Sciatic nerve (tissue), 2 donors: Measurements from ENCODE around the gene UBN2. TPM values are rescaled to one million over a fixed set of nuclear protein-coding genes. Genes with fewer than 3 reads are reported as not detected.
A peak's percentile ranks its signal among the peaks of the same experiment; 100 is the strongest.

Experiments used
- ATAC-seq: fragments of 200-7000 bp; cut with Tn5 transposase; one replicate; pipeline ENCODE4 v1.9.1; 2020; ENCODE audit warnings: mild to moderate bottlenecking, moderate library complexity
- DNase-seq: peaks from one replicate; pipeline ENCODE4 v3.0.0-alpha.2; 2020; ENCODE audit warnings: low spot score
- intact Hi-C: fragments of 100-400 bp; cut with DNase I; formaldehyde crosslinking; loops from one replicate; pipeline ENCODE4 v1.14.2; 2022
- total RNA-seq: library from RNA; stranded (reverse); fragmentation: NEBNext Ultra II Directional; extraction: Animal tissue kit (Norgen Biotek cat#: 25700); gene quantifications from one replicate; pipeline ENCODE4 v1.2.1, GENCODE V29; 2021
- donor health status: DM: no; HTN: no; CAD: no.
- donor health status: DM: no; HTN: no; CAD: no.

Gene UBN2
- total RNA-seq, 1 donor from 2014 or later, result 36.5 TPM

DNA sequence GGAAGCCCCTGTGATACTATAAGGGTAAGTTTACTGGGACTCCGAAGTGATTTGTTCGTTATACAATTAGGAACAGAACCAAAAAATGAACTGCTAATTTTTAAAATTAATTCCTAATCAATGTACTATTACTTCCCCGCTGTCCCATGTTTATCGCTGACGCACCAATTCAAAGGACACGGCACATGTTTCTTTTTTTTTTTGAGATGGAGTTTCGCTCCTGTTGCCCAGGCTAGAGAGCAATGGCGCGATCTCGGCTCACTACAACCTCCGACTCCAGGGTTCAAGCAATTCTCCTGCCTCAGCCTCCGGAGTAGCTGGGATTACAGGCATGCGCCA is 108.6 kb downstream of the UBN2 start:
- intact Hi-C loops, result loop anchor here (5.0 kb wide), 1 partner anchor 737 kb away; no protein-coding TSS in a partner anchor
- ATAC-seq (no peak), DNase-seq (no peak)

- intact Hi-C loops, result no loop called here
- ATAC-seq (peak; percentile 92), DNase-seq (peak; percentile 99)
Measured at GRCh38 chr7:139340037-139340807, 109.2 kb downstream of the UBN2 start.

DNA sequence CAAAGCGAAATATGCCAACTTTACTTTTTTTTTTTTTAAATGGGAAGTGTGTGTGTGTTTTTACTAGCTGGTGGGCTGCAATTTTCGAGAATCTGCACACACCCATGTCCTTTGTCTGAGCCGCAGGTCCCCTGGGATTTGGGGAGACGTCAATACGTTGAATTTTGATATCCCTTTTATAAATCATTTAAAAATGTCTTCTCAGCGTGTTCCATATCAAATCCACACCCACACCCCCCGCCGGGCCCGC is 109.7 kb downstream of the UBN2 start:
- no peak for DNase-seq
- intact Hi-C loops, result no loop called here
- ATAC-seq, result peak; percentile 29

DNA sequence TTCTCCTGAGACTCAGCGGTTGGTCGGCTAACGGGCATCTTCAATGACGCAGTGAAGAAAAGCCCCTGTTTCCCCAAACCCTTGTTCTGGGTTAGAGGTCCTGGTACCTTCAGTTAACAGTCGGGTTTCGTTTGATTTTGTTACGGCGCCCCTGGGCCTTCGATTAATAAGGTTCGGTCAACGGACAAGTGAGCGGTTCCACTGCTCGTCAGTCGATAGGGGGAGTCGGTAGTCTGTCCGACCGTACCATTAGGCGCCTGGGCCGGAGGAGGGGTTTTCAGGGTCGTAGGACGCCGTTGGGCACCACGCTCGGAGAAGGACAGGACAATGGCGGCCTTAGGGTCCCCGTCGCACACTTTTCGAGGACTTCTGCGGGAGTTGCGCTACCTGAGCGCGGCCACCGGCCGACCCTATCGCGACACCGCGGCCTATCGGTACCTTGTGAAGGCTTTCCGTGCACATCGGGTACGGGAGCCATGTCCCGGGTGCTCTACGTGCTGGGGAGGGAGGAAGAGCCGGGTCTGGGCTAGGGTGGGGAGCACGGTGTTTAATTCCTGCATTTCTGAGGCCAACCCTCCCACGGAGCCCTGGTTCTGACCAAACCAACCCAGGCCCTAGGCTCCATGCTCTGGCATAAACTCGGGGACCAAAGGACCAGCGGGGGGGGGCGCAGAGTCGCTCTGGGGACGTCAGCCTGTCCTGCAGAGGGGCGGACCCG is 110.2 kb downstream of the UBN2 start, which contains the start of gene FMC1:
TSS of gene FMC1 (plus strand) at position 280 of the 718 bp plus-strand sequence. CDS start at position 328, 48 bp downstream.
- ATAC-seq, result peak; percentile 89

DNA sequence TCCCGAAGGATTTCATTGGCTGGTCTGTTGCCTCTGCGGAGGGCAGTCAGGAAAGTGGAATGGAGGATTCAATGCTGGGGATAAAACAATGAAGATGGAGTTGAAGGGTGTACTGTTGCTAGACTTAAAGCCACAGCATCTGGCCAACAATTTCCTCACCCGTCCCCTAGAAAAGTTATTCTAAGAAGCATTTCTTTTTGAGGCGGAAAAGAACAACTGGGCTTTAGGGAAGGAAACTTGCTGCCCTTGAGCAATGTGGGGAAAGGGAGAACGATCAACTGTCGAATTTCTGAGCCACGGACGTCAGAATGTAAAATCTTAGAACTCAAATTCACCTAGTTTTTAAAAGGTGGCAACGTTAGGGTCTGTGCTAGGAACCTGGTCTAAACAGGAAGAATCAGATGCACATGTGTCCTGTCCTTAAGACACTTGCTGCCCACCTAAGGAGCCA is 110.8 kb downstream of the UBN2 start:
- DNase-seq (no peak), ATAC-seq (no peak)
- intact Hi-C loops, result no loop called here

More for the DNA sequence above, 110.2 kb downstream of the UBN2 start, which contains the start of gene FMC1:
- DNase-seq, result peak; percentile 94
- intact Hi-C loops, result no loop called here

DNA sequence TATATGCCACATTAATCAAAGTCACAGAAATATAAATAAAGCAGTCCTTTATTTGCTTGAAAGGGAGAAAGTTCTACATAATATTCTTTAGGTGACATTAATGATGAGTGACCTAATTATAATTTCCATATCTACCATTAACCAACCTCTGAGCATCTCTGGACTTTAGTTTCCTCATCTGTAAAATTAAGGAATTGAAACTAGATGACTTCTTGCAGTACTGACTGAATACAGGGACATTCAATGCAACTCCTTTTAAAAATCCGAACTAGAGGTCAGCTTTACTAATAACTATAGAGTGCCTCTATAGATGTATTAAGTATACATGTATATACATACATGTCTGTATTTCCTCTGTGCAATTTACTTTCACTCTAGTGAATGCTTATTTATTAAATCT is 114.0 kb downstream of the UBN2 start:
- no peak for ATAC-seq
- no peak for DNase-seq
- intact Hi-C loops, result loop anchor here (5.0 kb wide), 1 partner anchor 1002 kb away; no protein-coding TSS in a partner anchor

DNA sequence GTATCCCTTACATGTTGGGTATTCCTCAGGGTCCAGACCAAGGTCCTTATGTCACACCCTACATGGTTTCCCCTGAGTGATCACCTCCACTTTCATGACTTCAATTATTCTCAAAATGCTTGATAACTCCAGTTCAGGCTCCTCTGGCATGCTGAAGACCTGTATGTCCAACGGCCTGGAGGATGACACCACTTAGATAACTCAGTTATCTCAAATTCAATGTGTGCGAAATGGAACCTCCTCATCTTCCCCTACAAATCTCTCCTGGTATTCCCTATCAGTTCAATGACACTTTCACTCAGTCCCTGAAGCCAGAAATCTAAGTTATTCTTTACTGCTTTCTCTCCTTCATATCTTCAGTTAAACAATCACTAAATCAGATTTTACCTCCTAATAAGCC is 120.0 kb downstream of the UBN2 start:
- intact Hi-C loops, result no loop called here
- DNase-seq (no peak), ATAC-seq (no peak)

- intact Hi-C loops, result no loop called here
- ATAC-seq, result no peak
- no peak for DNase-seq
Measured at GRCh38 chr7:139354729-139355128, 123.7 kb downstream of the UBN2 start.

DNA sequence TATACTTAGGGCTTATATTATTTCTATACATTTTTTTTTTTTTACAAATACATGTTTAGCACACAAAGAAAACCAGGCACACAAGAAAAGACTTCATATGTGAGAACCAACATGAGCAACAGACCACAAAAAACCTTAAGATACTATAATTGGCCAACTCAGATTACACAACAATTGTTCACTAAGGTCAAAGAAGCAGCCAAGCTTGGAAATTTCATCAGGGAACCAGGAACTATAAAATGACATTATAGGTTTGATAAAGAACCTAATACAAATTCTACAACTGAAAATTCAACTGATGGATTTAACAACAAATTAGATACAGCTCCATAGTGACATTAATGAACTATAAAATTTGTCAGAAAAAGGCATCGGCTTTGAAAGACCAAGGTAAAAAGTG is 124.3 kb downstream of the UBN2 start:
- intact Hi-C loops, result no loop called here
- ATAC-seq, result no peak
- no peak for DNase-seq

Other genes starting within 250 kb of the UBN2 start
- 5.2 TPM for gene KIAA1549, start 249.8 kb upstream of the UBN2 start, total RNA-seq
- 19.7 TPM for gene ZC3HAV1L, start 195.2 kb upstream of the UBN2 start, total RNA-seq
- 38.2 TPM for gene ZC3HAV1, start 121.5 kb upstream of the UBN2 start, total RNA-seq
- 15.2 TPM for gene FMC1, start 110.1 kb downstream of the UBN2 start, total RNA-seq
- 144 TPM for gene LUC7L2, start 128.7 kb downstream of the UBN2 start, total RNA-seq